Lung (tissue), 12 donors: ENCODE measurements around the gene LRRC74A. TPM values are rescaled to one million over a fixed set of nuclear protein-coding genes. Genes with fewer than 3 reads are reported as not detected.

ENCODE experiments used
- ATAC-seq: fragments of 200-7000 bp; cut with Tn5 transposase; one replicate; pipeline ENCODE4 v1.9.1; 2020; ENCODE audit warnings: moderate number of reproducible peaks; ENCODE audit not compliant: insufficient read depth, low FRiP score
- DNase-seq, 3 donors: peaks; one replicate each; pipeline ENCODE4 v3.0.0-alpha.2; 2013 to 2017
- H3K27ac ChIP-seq, 2 donors: one replicate each; pipeline ENCODE4 v1.5.1; 2013; ENCODE audit warnings: mild to moderate bottlenecking in 2 of 2, moderate library complexity in 2 of 2, control low read depth in 1 of 2, inconsistent platforms in 1 of 2, low read depth in 1 of 2, low read length in 1 of 2
- H3K27me3 ChIP-seq, 3 donors: one replicate each; pipeline ENCODE4 v1.5.1; 2013; ENCODE audit warnings: low read length in 2 of 3; ENCODE audit not compliant: control insufficient read depth in 3 of 3, insufficient read depth in 3 of 3
- H3K36me3 ChIP-seq, 4 donors: one replicate each; pipeline ENCODE4 v1.5.1; 2013; ENCODE audit warnings: low read length in 4 of 4, mild to moderate bottlenecking in 1 of 4, moderate library complexity in 1 of 4; ENCODE audit not compliant: control insufficient read depth in 4 of 4, insufficient read depth in 4 of 4
- H3K4me1 ChIP-seq, 5 donors: one replicate each; pipeline ENCODE4 v1.5.1; 2013; ENCODE audit warnings: low read length in 5 of 5, mild to moderate bottlenecking in 2 of 5, moderate library complexity in 1 of 5; ENCODE audit not compliant: control insufficient read depth in 5 of 5, insufficient read depth in 5 of 5
- H3K4me3 ChIP-seq: one replicate; pipeline ENCODE4 v1.5.1; 2013; ENCODE audit warnings: mild to moderate bottlenecking, control low read depth, moderate library complexity
- H3K9ac ChIP-seq, 2 donors: one replicate each; pipeline ENCODE4 v1.5.1; 2013; ENCODE audit warnings: low read length in 2 of 2, control low read depth in 1 of 2; ENCODE audit not compliant: insufficient read depth in 1 of 2
- H3K9me3 ChIP-seq, 4 donors: one replicate each; pipeline ENCODE4 v1.5.1; 2013; ENCODE audit warnings: low read length in 3 of 4, mild to moderate bottlenecking in 1 of 4, moderate library complexity in 1 of 4; ENCODE audit not compliant: control insufficient read depth in 4 of 4, insufficient read depth in 3 of 4
- CTCF ChIP-seq: IDR thresholded peaks from 2 replicates; pipeline ENCODE4 v1.5.1; 2012; ENCODE audit warnings: mild to moderate bottlenecking; ENCODE audit errors: control extremely low read depth, extremely low read depth
- WGBS, 2 donors: extraction: QIAGEN DNeasy Blood & Tissue Kit; methylation state at CpG; one replicate each; pipeline ENCODE4 v1.1.7; 2013; 5-methylcytosine and 5-hydroxymethylcytosine counted together
- polyA plus RNA-seq, 2 donors: library from polyadenylated mRNA; stranded (reverse); fragments of 200-250 nt; gene quantifications; one replicate each; pipeline ENCODE4 v1.2.1, GENCODE V29; 2013
- total RNA-seq, 2 donors: library from RNA; depleted of rRNA in 1 of 2; stranded (reverse); fragments of >200 nt in 1 of 2; gene quantifications; one replicate each; pipeline ENCODE4 v1.2.1, GENCODE V29; 2014 to 2021
- donor health status: control.
- donor health status: control.
- donor health status: Bipolar disorder and iron deficiency.
- donor health status: healthy.
- donor health status: DM: yes; HTN: yes; CAD: no.

The LRRC74A gene
- total and polyA plus RNA-seq, 4 donors: not detected

GRCh38 chr14:76810525-76810924 lies 15.7 kb upstream of the LRRC74A start:
- no peak for TF ChIP-seq CTCF
- 30 to 49% methylated on average over 3 of the region's 3 CpGs for WGBS, 2 donors

GRCh38 chr14:76810953-76811400 lies 15.2 kb upstream of the LRRC74A start:
- Histone ChIP-seq H3K4me1 (peaks cover 0 to 18% (median 4%) of the 10 kb centered on the region in 5 donors), H3K27ac (peak overlapping the region; percentile 55 to 61), H3K4me3 (no peak overlapping the region), H3K9me3 (no peaks in the 10 kb centered on the region), H3K36me3 (peaks cover 9 to 20% (median 14%) of the 10 kb centered on the region in 4 donors), H3K27me3 (no peaks in the 10 kb centered on the region), H3K9ac (peak overlapping the region in 1 of 2 donors; percentile 9)
- DNase-seq (peak in 2 of 3 donors; percentile 54 to 55), ATAC-seq (peak; percentile 4)
- TF ChIP-seq CTCF: peak; percentile 33
- 3 to 6% methylated on average over 9 of the region's 9 CpGs for WGBS, 2 donors

More at GRCh38 chr14:76810525-76810924, 15.7 kb upstream of the LRRC74A start:
- Histone ChIP-seq H3K27me3 (no peaks in the 10 kb centered on the region), H3K9ac (peak overlapping the region in 1 of 2 donors; percentile 9), H3K9me3 (no peaks in the 10 kb centered on the region), H3K36me3 (peaks cover 9 to 20% (median 14%) of the 10 kb centered on the region in 4 donors), H3K4me3 (no peak overlapping the region), H3K27ac (no peak overlapping the region), H3K4me1 (peaks cover 0 to 18% (median 4%) of the 10 kb centered on the region in 5 donors)
- DNase-seq (peak in 1 of 3 donors; percentile 11), ATAC-seq (no peak)

GRCh38 chr14:76811561-76811960 lies 14.6 kb upstream of the LRRC74A start:
- peak overlapping the region in 1 of 2 donors; percentile 83 for H3K9ac ChIP-seq
- ATAC-seq (no peak), DNase-seq (peak in 1 of 3 donors; percentile 17)
- 42 to 43% methylated on average over 4 of the region's 4 CpGs for WGBS, 2 donors
- peaks cover 7 to 16% (median 11%) of the 10 kb centered on the region in 4 donors for H3K36me3 ChIP-seq
- peaks cover 0 to 18% (median 4%) of the 10 kb centered on the region in 5 donors for H3K4me1 ChIP-seq
- H3K27me3 ChIP-seq: no peaks in the 10 kb centered on the region
- TF ChIP-seq CTCF: no peak
- H3K27ac ChIP-seq: peak overlapping the region in 1 of 2 donors; percentile 92
- no peaks in the 10 kb centered on the region for H3K9me3 ChIP-seq
- no peak overlapping the region for H3K4me3 ChIP-seq

GRCh38 chr14:76812093-76812421 lies 14.2 kb upstream of the LRRC74A start:
- peak; percentile 16 to 37 (median 26) for DNase-seq
- peak overlapping the region; percentile 84 for H3K4me3 ChIP-seq
- H3K27me3 ChIP-seq: no peaks in the 10 kb centered on the region
- H3K4me1 ChIP-seq: peaks cover 0 to 18% (median 4%) of the 10 kb centered on the region in 5 donors
- peak overlapping the region; percentile 89 to 92 for H3K27ac ChIP-seq
- peak; percentile 21 for ATAC-seq
- no peak for TF ChIP-seq CTCF
- 0% methylated on average over 20 of the region's 20 CpGs for WGBS, 2 donors
- peaks cover 3 to 15% (median 9%) of the 10 kb centered on the region in 4 donors for H3K36me3 ChIP-seq
- no peaks in the 10 kb centered on the region for H3K9me3 ChIP-seq
- H3K9ac ChIP-seq: peak overlapping the region; percentile 14 to 83
